DOHH2 (cell line): Measurements from ENCODE around the gene PTPN12.

Source experiments
- EZH2phosphoT487 ChIP-seq: fragments of 200-600 bp; sonication (generic); IDR thresholded peaks from 2 replicates; pipeline ENCODE4 v1.6.1; 2017; ENCODE audit warnings: borderline replicate concordance, mild to moderate bottlenecking, antibody characterized with exemption, low read length, moderate library complexity, mixed read lengths
- TF ChIP-seq, protein P1 (sequence below): fragments of 200-600 bp; sonication (generic); IDR thresholded peaks from one replicate; pipeline ENCODE4 v1.5.1; 2014; ENCODE audit warnings: antibody characterized with exemption, mild to moderate bottlenecking, low read depth, low read length; ENCODE audit not compliant: poor library complexity, severe bottlenecking

DNA sequence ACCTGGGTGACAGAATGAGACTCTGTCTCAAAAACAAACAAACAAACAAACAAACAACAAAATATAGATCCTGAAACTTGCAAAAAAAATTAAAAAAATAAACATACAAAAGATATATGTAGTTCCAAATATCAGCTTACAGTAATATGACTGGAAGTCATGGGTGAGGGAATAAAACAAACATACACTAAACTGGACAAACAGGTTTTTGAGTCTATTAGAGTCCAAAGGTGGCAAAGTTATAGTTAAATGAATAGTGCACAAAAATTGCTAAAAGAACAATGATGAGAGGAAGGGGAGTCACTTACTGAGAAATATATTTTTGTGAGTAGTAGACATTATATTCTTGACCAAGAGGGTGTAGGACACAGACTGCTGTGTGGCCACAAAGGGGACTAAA, 142.5 kb downstream of the PTPN12 start:
- TF ChIP-seq, protein P1, sequence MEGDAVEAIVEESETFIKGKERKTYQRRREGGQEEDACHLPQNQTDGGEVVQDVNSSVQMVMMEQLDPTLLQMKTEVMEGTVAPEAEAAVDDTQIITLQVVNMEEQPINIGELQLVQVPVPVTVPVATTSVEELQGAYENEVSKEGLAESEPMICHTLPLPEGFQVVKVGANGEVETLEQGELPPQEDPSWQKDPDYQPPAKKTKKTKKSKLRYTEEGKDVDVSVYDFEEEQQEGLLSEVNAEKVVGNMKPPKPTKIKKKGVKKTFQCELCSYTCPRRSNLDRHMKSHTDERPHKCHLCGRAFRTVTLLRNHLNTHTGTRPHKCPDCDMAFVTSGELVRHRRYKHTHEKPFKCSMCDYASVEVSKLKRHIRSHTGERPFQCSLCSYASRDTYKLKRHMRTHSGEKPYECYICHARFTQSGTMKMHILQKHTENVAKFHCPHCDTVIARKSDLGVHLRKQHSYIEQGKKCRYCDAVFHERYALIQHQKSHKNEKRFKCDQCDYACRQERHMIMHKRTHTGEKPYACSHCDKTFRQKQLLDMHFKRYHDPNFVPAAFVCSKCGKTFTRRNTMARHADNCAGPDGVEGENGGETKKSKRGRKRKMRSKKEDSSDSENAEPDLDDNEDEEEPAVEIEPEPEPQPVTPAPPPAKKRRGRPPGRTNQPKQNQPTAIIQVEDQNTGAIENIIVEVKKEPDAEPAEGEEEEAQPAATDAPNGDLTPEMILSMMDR = no peak
- TF ChIP-seq EZH2phosphoT487 = no peak
